Liver (tissue), 9 donors: ENCODE data around the gene RING1. TPM values are rescaled to one million over a fixed set of nuclear protein-coding genes. Genes with fewer than 3 reads are reported as not detected.

Experiments used
- DNase-seq: peaks from one replicate; pipeline ENCODE4 v3.0.0-alpha.2; 2017; ENCODE audit warnings: low spot score
- H3K27ac ChIP-seq, 2 donors: one replicate each; pipeline ENCODE4 v1.7.0; 2013; ENCODE audit warnings: inconsistent platforms in 2 of 2, low read length in 2 of 2, control low read depth in 1 of 2, low read depth in 1 of 2, mild to moderate bottlenecking in 1 of 2
- H3K27me3 ChIP-seq, 4 donors: one replicate each; pipeline versions ENCODE4 v1.6.1 to v1.7.0; 2013; ENCODE audit warnings: low read length in 3 of 4, inconsistent platforms in 1 of 4, mild to moderate bottlenecking in 1 of 4, moderate library complexity in 1 of 4; ENCODE audit not compliant: control insufficient read depth in 4 of 4, insufficient read depth in 4 of 4
- H3K36me3 ChIP-seq, 4 donors: one replicate each; pipeline versions ENCODE4 v1.6.1 to v1.7.0; 2013; ENCODE audit warnings: low read length in 3 of 4, mild to moderate bottlenecking in 3 of 4, low read depth in 1 of 4, moderate library complexity in 1 of 4; ENCODE audit not compliant: control insufficient read depth in 4 of 4, insufficient read depth in 3 of 4
- H3K4me1 ChIP-seq, 4 donors: one replicate each; pipeline versions ENCODE4 v1.6.1 to v1.7.0; 2013; ENCODE audit warnings: low read length in 3 of 4, mild to moderate bottlenecking in 3 of 4, moderate library complexity in 1 of 4; ENCODE audit not compliant: control insufficient read depth in 4 of 4, insufficient read depth in 4 of 4
- H3K4me3 ChIP-seq, 3 donors: one replicate each; pipeline versions ENCODE4 v1.6.1 to v1.7.0; 2013; ENCODE audit warnings: low read length in 3 of 3, control low read depth in 1 of 3, low read depth in 1 of 3, mild to moderate bottlenecking in 1 of 3
- H3K9ac ChIP-seq, 2 donors: one replicate each; pipeline ENCODE4 v1.7.0; 2013; ENCODE audit warnings: low read length in 2 of 2, mild to moderate bottlenecking in 2 of 2, moderate library complexity in 2 of 2, control low read depth in 1 of 2, low read depth in 1 of 2
- H3K9me3 ChIP-seq, 4 donors: one replicate each; pipeline versions ENCODE4 v1.6.1 to v1.7.0; 2013; ENCODE audit warnings: low read length in 3 of 4; ENCODE audit not compliant: control insufficient read depth in 4 of 4
- EGR1 ChIP-seq, 2 donors: IDR thresholded peaks; 2 replicates each; pipeline ENCODE4 v1.6.1; 2016 to 2018; ENCODE audit warnings: antibody characterized with exemption in 2 of 2, low read depth in 2 of 2
- FOXA1 ChIP-seq: IDR thresholded peaks from 2 replicates; pipeline ENCODE4 v1.6.1; 2016; ENCODE audit warnings: antibody characterized with exemption
- FOXA2 ChIP-seq: IDR thresholded peaks from 2 replicates; pipeline ENCODE4 v1.6.1; 2016; ENCODE audit warnings: antibody characterized with exemption
- GABPA ChIP-seq, 2 donors: IDR thresholded peaks in 1 of 2; conservative IDR thresholded peaks in 1 of 2; 2 replicates each; pipeline ENCODE4 v1.6.1; 2016; ENCODE audit warnings: antibody characterized with exemption in 2 of 2, mild to moderate bottlenecking in 1 of 2, moderate library complexity in 1 of 2
- HNF4A ChIP-seq, 2 donors: conservative IDR thresholded peaks; 2 replicates each; pipeline ENCODE4 v1.6.1; 2016; ENCODE audit warnings: antibody characterized with exemption in 2 of 2, mild to moderate bottlenecking in 2 of 2
- HNF4G ChIP-seq: IDR thresholded peaks from 2 replicates; pipeline ENCODE4 v1.6.1; 2016; ENCODE audit warnings: antibody characterized with exemption
- JUND ChIP-seq, 2 donors: IDR thresholded peaks; 2 replicates each; pipeline ENCODE4 v1.6.1; 2016; ENCODE audit warnings: antibody characterized with exemption in 2 of 2
- MAX ChIP-seq: IDR thresholded peaks from 2 replicates; pipeline ENCODE4 v1.6.1; 2016; ENCODE audit warnings: antibody characterized with exemption
- NR2F2 ChIP-seq: IDR thresholded peaks from 2 replicates; pipeline ENCODE4 v1.6.1; 2016; ENCODE audit warnings: antibody characterized with exemption
- RAD21 ChIP-seq, 2 donors: IDR thresholded peaks; 2 replicates each; pipeline ENCODE4 v1.6.1; 2016; ENCODE audit warnings: antibody characterized with exemption in 2 of 2, mild to moderate bottlenecking in 2 of 2
- SP1 ChIP-seq: IDR thresholded peaks from 2 replicates; pipeline ENCODE4 v1.6.1; 2018; ENCODE audit warnings: antibody characterized with exemption, mild to moderate bottlenecking
- TAF1 ChIP-seq: conservative IDR thresholded peaks from 2 replicates; pipeline ENCODE4 v1.6.1; 2016; ENCODE audit warnings: antibody characterized with exemption, mild to moderate bottlenecking
- YY1 ChIP-seq: IDR thresholded peaks from 2 replicates; pipeline ENCODE4 v1.6.1; 2016; ENCODE audit warnings: antibody characterized with exemption, mild to moderate bottlenecking
- WGBS: extraction: QIAGEN DNeasy Blood & Tissue Kit; methylation state at CpG from one replicate; pipeline ENCODE4 v1.1.7; 2013; 5-methylcytosine and 5-hydroxymethylcytosine counted together
- polyA plus RNA-seq, 2 donors: library from polyadenylated mRNA; stranded (reverse) in 1 of 2; unstranded in 1 of 2; fragments of 200-250 nt in 1 of 2; fragments of >200 nt in 1 of 2; fragmentation: Nextera tagmentation in 1 of 2; extraction: Ambion mirVana in 1 of 2; gene quantifications; one replicate each; pipeline versions ENCODE4 v1.2.1 to v1.2.3, GENCODE V29; 2013 to 2015
- total RNA-seq, 2 donors: library from RNA; depleted of rRNA; stranded (reverse); fragments of >200 nt; gene quantifications; one replicate each; pipeline ENCODE4 v1.2.3, GENCODE V29; 2014
- TF ChIP-seq, protein P1 (sequence below): IDR thresholded peaks from 2 replicates; pipeline ENCODE4 v1.6.1; 2016; ENCODE audit warnings: antibody characterized with exemption, mild to moderate bottlenecking
- TF ChIP-seq, protein P2 (sequence below): IDR thresholded peaks from 2 replicates; pipeline ENCODE4 v1.6.1; 2016; ENCODE audit warnings: antibody characterized with exemption
- TF ChIP-seq, protein P3 (sequence below): fragments of 150-350 bp; IDR thresholded peaks from 2 replicates; pipeline ENCODE4 v1.5.1; 2017; ENCODE audit warnings: improper control_type of control experiment, low read depth, low read length; ENCODE audit not compliant: missing input control
- TF ChIP-seq, protein P4 (sequence below): IDR thresholded peaks from 2 replicates; pipeline ENCODE4 v1.6.1; 2016; ENCODE audit warnings: antibody characterized with exemption
- donor health status: healthy.
- donor health status: healthy.
- donor health status: healthy.
- donor health status: healthy.
- donor health status: healthy.

The RING1 gene
- 10 to 100 TPM; 11.5 to 19.7 TPM for total RNA-seq
- 10 to 100 TPM in 1 of 2 donors, 1 to 10 TPM in 1; 4.4 to 18.4 TPM for polyA plus RNA-seq

DNA sequence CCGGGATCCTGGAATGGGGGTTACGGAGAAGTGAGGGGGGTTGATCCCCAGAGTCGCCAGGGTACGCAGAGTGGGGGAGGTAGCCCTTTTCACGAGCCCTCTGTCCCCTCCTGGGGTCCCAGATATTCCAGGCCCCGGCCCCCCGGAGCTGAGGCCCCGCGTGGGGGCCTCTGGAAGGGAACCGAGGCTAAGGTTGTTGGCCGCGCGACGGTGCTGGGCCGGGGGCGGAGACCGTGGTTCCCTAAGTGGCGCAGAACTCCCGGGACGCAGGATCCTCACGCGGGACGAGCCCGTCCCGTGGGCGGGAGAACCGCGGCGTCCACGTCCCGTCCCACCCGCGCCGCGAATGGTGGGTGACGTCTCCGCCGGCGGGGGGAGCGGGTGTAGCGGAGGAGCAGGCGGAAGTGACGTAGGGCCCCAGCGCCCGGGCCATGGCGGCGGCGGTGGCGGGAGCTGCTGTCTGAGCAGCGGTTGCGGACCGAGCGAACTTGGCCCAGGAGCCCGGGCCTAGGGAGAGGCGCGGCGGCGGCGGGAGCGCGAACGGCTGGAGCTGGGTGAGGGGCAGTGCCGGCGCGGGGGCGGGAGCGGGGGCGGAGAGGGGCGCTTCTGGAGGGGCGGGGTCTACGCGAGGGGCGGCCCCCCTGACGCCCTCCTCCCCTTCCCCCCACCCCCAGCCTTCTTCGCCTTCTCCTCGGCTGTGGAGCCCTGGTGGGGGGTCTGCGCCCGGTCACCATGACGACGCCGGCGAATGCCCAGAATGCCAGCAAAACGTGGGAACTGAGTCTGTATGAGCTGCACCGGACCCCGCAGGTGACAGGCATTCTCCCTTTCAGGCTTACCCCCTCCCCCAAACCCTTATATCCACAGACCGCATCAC, at the start of gene RING1:
RING1 (plus strand) TSS at position 410 of the 877 bp plus-strand sequence; CDS start at position 733, 323 bp downstream.
- peak within 1 kb of the TSS; percentile 93 to 94 for H3K27ac ChIP-seq
- H3K9me3 ChIP-seq = no peaks in the 10 kb centered on the region
- peak; percentile 86 for DNase-seq
- peak within 1 kb of the TSS; percentile 68 to 84 (median 80) for H3K4me3 ChIP-seq
- H3K27me3 ChIP-seq = no peaks in the 10 kb centered on the region
- H3K36me3 ChIP-seq = peaks cover 0 to 22% (median 9%) of the 10 kb centered on the region in 4 donors
- TF ChIP-seq, protein P1, sequence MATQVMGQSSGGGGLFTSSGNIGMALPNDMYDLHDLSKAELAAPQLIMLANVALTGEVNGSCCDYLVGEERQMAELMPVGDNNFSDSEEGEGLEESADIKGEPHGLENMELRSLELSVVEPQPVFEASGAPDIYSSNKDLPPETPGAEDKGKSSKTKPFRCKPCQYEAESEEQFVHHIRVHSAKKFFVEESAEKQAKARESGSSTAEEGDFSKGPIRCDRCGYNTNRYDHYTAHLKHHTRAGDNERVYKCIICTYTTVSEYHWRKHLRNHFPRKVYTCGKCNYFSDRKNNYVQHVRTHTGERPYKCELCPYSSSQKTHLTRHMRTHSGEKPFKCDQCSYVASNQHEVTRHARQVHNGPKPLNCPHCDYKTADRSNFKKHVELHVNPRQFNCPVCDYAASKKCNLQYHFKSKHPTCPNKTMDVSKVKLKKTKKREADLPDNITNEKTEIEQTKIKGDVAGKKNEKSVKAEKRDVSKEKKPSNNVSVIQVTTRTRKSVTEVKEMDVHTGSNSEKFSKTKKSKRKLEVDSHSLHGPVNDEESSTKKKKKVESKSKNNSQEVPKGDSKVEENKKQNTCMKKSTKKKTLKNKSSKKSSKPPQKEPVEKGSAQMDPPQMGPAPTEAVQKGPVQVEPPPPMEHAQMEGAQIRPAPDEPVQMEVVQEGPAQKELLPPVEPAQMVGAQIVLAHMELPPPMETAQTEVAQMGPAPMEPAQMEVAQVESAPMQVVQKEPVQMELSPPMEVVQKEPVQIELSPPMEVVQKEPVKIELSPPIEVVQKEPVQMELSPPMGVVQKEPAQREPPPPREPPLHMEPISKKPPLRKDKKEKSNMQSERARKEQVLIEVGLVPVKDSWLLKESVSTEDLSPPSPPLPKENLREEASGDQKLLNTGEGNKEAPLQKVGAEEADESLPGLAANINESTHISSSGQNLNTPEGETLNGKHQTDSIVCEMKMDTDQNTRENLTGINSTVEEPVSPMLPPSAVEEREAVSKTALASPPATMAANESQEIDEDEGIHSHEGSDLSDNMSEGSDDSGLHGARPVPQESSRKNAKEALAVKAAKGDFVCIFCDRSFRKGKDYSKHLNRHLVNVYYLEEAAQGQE = peak; percentile 51
- no peak for TF ChIP-seq FOXA2
- peak in 1 of 2 donors; percentile 21 for TF ChIP-seq EGR1 (IDR thresholded peaks at IDR 0.05; ENCODE audit: low read depth in 2 of 2)
- peak; percentile 59 to 88 for TF ChIP-seq GABPA (IDR thresholded peaks at IDR 0.05 in 1 of 2, conservative IDR thresholded peaks at IDR 0.05 in 1 of 2)
- peak; percentile 60 for TF ChIP-seq YY1
- peaks cover 7 to 45% (median 28%) of the 10 kb centered on the region in 4 donors for H3K4me1 ChIP-seq
- WGBS = under 1% methylated on average over 86 of the region's 86 CpGs
- peak within 1 kb of the TSS; percentile 95 to 96 for H3K9ac ChIP-seq

DNA sequence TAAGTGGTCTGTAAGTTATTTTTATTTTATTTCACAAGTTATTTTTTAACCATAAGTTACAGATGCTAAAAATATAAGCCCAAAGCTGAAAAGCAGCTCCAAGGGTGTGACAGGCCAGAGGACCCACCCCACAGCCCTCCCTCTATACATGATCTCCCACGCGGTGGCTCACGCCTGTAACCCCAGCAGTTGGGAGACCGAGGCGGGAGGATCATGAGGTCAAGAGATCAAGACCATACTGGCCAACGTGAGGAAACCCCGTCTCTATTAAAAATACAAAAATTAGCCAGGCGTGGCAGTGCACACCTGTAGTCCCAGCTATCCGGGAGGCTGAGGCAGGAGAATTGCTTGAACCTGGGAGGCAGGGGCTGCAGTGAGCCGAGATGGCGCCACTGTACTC, 48.2 kb upstream of the RING1 start:
- Histone ChIP-seq H3K9ac (no peak overlapping the region), H3K36me3 (no peaks in the 10 kb centered on the region), H3K27ac (no peak overlapping the region), H3K4me3 (no peak overlapping the region), H3K4me1 (peaks cover 1 to 15% (median 9%) of the 10 kb centered on the region in 4 donors), H3K27me3 (no peaks in the 10 kb centered on the region), H3K9me3 (no peaks in the 10 kb centered on the region)
- WGBS = 90% methylated on average over 11 of the region's 11 CpGs
- TF ChIP-seq JUND (IDR thresholded peaks at IDR 0.05) = no peak
- no peak for TF ChIP-seq MAX
- TF ChIP-seq HNF4A (conservative IDR thresholded peaks at IDR 0.05) = no peak
- TF ChIP-seq HNF4G = no peak
- TF ChIP-seq GABPA (IDR thresholded peaks at IDR 0.05 in 1 of 2, conservative IDR thresholded peaks at IDR 0.05 in 1 of 2) = no peak
- TF ChIP-seq RAD21 (IDR thresholded peaks at IDR 0.05) = no peak
- TF ChIP-seq FOXA1 = no peak
- TF ChIP-seq, protein P2, sequence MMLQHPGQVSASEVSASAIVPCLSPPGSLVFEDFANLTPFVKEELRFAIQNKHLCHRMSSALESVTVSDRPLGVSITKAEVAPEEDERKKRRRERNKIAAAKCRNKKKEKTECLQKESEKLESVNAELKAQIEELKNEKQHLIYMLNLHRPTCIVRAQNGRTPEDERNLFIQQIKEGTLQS = no peak
- TF ChIP-seq EGR1 (IDR thresholded peaks at IDR 0.05; ENCODE audit: low read depth in 2 of 2) = no peak
- TF ChIP-seq TAF1 = no peak
- TF ChIP-seq, protein P3, sequence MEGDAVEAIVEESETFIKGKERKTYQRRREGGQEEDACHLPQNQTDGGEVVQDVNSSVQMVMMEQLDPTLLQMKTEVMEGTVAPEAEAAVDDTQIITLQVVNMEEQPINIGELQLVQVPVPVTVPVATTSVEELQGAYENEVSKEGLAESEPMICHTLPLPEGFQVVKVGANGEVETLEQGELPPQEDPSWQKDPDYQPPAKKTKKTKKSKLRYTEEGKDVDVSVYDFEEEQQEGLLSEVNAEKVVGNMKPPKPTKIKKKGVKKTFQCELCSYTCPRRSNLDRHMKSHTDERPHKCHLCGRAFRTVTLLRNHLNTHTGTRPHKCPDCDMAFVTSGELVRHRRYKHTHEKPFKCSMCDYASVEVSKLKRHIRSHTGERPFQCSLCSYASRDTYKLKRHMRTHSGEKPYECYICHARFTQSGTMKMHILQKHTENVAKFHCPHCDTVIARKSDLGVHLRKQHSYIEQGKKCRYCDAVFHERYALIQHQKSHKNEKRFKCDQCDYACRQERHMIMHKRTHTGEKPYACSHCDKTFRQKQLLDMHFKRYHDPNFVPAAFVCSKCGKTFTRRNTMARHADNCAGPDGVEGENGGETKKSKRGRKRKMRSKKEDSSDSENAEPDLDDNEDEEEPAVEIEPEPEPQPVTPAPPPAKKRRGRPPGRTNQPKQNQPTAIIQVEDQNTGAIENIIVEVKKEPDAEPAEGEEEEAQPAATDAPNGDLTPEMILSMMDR = no peak
- no peak for TF ChIP-seq NR2F2
- no peak for TF ChIP-seq YY1
- TF ChIP-seq, protein P4, sequence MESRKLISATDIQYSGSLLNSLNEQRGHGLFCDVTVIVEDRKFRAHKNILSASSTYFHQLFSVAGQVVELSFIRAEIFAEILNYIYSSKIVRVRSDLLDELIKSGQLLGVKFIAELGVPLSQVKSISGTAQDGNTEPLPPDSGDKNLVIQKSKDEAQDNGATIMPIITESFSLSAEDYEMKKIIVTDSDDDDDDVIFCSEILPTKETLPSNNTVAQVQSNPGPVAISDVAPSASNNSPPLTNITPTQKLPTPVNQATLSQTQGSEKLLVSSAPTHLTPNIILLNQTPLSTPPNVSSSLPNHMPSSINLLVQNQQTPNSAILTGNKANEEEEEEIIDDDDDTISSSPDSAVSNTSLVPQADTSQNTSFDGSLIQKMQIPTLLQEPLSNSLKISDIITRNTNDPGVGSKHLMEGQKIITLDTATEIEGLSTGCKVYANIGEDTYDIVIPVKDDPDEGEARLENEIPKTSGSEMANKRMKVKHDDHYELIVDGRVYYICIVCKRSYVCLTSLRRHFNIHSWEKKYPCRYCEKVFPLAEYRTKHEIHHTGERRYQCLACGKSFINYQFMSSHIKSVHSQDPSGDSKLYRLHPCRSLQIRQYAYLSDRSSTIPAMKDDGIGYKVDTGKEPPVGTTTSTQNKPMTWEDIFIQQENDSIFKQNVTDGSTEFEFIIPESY = no peak
- TF ChIP-seq SP1 = no peak
- TF ChIP-seq, protein P1 = no peak
- no peak for DNase-seq
